DOHH2 (cell line): ENCODE results near the gene SPG7.

Source experiments
- CTCF ChIP-seq: fragments of 200-600 bp; sonication (generic); IDR thresholded peaks from one replicate; pipeline ENCODE4 v1.5.1; 2014; ENCODE audit warnings: antibody characterized with exemption, mild to moderate bottlenecking, low read depth, low read length; ENCODE audit not compliant: poor library complexity, severe bottlenecking
- EZH2phosphoT487 ChIP-seq: fragments of 200-600 bp; sonication (generic); IDR thresholded peaks from 2 replicates; pipeline ENCODE4 v1.6.1; 2017; ENCODE audit warnings: borderline replicate concordance, mild to moderate bottlenecking, antibody characterized with exemption, low read length, moderate library complexity, mixed read lengths

DNA sequence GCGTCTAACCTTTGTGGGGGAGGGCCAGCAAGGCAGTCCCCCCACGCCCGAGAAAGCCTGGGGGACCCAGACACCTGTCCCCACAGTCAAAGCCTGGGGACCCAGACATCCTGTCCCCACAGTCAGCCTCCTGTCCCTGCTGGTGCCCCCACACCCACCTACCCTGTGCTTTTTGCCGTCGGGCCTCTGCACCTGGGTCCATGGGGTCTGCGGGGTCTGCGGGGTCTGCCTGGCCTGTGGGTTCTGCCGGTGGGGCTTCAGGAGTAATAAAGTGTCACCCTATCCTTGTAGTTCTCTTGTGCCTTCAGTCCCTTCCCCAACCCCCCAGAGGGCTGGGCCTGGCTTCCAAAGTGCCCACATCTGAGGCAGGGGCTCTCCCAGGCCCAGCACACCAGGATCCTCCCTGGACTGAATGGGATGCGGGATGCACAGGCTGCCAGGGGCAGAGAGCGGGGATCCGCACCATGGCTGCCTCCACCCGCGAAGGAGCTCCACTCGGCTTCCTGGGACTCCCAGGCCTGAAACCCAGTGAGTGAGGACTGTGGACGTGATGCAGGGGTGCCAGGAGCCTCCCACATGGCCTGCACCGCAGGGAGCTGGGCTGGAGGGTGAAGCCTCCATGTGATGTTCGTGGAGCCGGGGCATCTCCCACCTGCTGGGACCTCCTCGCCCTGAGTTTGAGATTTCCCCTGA is 88.9 kb downstream of the SPG7 start:
- no peak for TF ChIP-seq CTCF
- TF ChIP-seq EZH2phosphoT487: no peak
